ENCODE measurements around the gene SH2D5. TPM values are rescaled to one million over a fixed set of nuclear protein-coding genes. Genes with fewer than 3 reads are reported as not detected.

SH2D5 gene
- total RNA-seq, 1 experiment from 2014 or later, result 8.7 TPM

DNA sequence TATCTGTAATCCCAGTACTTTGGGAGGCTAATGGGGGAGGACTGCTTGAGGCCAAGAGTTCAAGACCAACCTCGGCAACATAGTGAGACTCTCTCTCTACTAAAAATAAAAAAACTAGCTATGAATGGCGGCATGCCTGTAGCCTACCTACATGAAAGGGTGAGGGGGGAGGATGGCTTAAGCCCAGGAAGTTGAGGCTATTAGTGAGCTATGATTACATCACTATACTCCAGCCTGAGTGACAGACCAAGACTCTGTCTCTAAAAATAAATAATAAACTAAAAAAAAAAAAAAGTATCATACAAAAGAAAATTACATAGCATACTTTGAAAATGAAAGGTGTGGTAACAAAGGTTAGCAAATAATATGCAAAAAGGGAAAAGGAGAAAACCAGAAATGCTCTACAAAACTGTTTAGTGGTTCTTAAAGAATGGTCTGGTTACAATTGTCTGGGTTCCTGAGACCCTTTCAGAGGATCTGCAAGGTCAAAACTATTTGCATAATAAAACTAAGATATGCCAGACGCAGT lies 19.0 kb upstream of the SH2D5 start:
- Histone ChIP-seq H3K79me2 (ENCODE audit: insufficient read depth, low read length) (no peaks in the 10 kb centered on the region), H3K56ac (ENCODE audit: insufficient read length, low read depth, low read length) (no peak overlapping the region), H2BK20ac (ENCODE audit: low read depth, low read length, poor library complexity, severe bottlenecking) (no peak overlapping the region), H3K79me1 (ENCODE audit: insufficient read depth, low read depth, low read length, poor library complexity, severe bottlenecking) (peaks cover 5% of the 10 kb centered on the region), H4K91ac (ENCODE audit: insufficient read length, low read depth, low read length) (no peak overlapping the region), H3K4ac (ENCODE audit: low read depth, low read length) (no peak overlapping the region), H3K9me3 (ENCODE audit: control insufficient read depth, low read depth, low read length) (no peaks in the 10 kb centered on the region), H4K8ac (replicated peaks; ENCODE audit: insufficient read length, low read depth, low read length) (no peak overlapping the region), H3K14ac (ENCODE audit: insufficient read depth, low read length) (no peak overlapping the region), H3K23me2 (ENCODE audit: insufficient read length, low read depth, low read length, poor library complexity, severe bottlenecking) (no peaks in the 10 kb centered on the region), H3T11ph (ENCODE audit: low read length) (no peak overlapping the region), H4K5ac (ENCODE audit: insufficient read length, low read depth, low read length) (no peak overlapping the region), H2BK15ac (ENCODE audit: low read depth, low read length) (no peak overlapping the region), H2AFZ (ENCODE audit: low read length) (no peak overlapping the region), H2BK12ac (ENCODE audit: insufficient read length, low read depth, low read length) (no peak overlapping the region), H2BK5ac (ENCODE audit: insufficient read length, low read length) (no peak overlapping the region), H3K9ac (ENCODE audit: extremely low read depth, insufficient read length, low read length) (no peak overlapping the region), H3K27ac (ENCODE audit: insufficient read length, low read depth, low read length) (no peak overlapping the region), H3K4me2 (ENCODE audit: insufficient read depth, insufficient read length, low read length) (no peak overlapping the region), H2BK120ac (ENCODE audit: low read depth, low read length, poor library complexity, severe bottlenecking) (no peak overlapping the region), H4K20me1 (ENCODE audit: control insufficient read depth, insufficient read depth, insufficient read length) (no peaks in the 10 kb centered on the region), H3K27me3 (ENCODE audit: insufficient read depth, low read length) (no peaks in the 10 kb centered on the region), H3K18ac (ENCODE audit: insufficient read length, low read depth, low read length) (no peak overlapping the region), H3K4me1 (ENCODE audit: insufficient read depth, low read length) (no peaks in the 10 kb centered on the region), H3K23ac (ENCODE audit: insufficient read length, low read depth, low read length) (no peak overlapping the region), H2AK5ac (ENCODE audit: insufficient read length, low read length) (no peak overlapping the region)
- H3K27me3 Mint-ChIP-seq (ENCODE audit: low read depth), result no peaks in the 10 kb centered on the region
- WGBS (ENCODE audit: extremely low coverage, insufficient read length, low lambda C conversion rate), result no CpG with 5 or more reads among the region's 3 CpGs
- H3K9me3 Mint-ChIP-seq, result no peaks in the 10 kb centered on the region
- DNase-seq, result no peak
- H3K36me3 Mint-ChIP-seq (ENCODE audit: insufficient read depth in 1 of 3, low read depth in 3 of 3), result peaks cover 23 to 70% (median 67%) of the 10 kb centered on the region in 3 experiments; a peak in 6 of 7 replicates
- no peak overlapping the region for H3K4me3 Mint-ChIP-seq
- TF ChIP-seq, protein P1, sequence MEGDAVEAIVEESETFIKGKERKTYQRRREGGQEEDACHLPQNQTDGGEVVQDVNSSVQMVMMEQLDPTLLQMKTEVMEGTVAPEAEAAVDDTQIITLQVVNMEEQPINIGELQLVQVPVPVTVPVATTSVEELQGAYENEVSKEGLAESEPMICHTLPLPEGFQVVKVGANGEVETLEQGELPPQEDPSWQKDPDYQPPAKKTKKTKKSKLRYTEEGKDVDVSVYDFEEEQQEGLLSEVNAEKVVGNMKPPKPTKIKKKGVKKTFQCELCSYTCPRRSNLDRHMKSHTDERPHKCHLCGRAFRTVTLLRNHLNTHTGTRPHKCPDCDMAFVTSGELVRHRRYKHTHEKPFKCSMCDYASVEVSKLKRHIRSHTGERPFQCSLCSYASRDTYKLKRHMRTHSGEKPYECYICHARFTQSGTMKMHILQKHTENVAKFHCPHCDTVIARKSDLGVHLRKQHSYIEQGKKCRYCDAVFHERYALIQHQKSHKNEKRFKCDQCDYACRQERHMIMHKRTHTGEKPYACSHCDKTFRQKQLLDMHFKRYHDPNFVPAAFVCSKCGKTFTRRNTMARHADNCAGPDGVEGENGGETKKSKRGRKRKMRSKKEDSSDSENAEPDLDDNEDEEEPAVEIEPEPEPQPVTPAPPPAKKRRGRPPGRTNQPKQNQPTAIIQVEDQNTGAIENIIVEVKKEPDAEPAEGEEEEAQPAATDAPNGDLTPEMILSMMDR (conservative IDR thresholded peaks at IDR 0.05), result no peak
- 0 out of 7 replicates have a peak overlapping the region, but pooled peaks of 1 of the 3 experiments have one; percentile 40 for H3K27ac Mint-ChIP-seq
- H3K4me1 Mint-ChIP-seq, result peaks cover 6 to 11% of the 10 kb centered on the region in 2 experiments; a peak in 1 of 4 replicates

Measured in H9 (cell line).